ENCODE results near the gene RPRD1B. TPM values are rescaled to one million over a fixed set of nuclear protein-coding genes. Genes with fewer than 3 reads are reported as not detected.
"Not testable (repeated sequence)": the region's sequence is repeated elsewhere in the genome, so short reads cannot be mapped to it uniquely, and the experiment has no call there.

The RPRD1B gene
- total and polyA plus RNA-seq, 2 of the 8 experiments (the other 6 are each of a cell fraction or from before 2014, with no cell fraction given), result 10.3 to 20.9 TPM

DNA sequence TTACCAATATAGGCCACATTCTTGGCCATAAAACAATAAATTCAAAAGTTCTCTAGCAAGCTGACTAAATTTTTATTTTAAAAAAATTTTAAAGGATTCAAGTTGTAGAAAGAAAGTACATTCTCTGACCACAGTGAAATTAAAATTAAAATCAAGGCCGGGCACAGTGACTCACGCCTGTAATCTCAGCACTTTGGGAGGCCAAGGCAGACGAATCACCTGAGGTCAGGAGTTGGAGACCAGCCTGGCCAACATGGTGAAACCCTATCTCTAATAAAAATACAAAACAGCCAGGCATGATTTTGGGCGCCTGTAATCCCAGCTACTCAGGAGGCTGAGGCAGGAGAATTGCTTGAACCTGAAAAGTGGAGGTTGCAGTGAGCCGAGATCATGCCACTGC is 68.7 kb downstream of the RPRD1B start:
- H3K4ac ChIP-seq (replicated peaks; ENCODE audit: insufficient read length, low read depth, low read length); H3K56ac ChIP-seq (replicated peaks; ENCODE audit: insufficient read length, low read depth, low read length); H2AFZ ChIP-seq (ENCODE audit: low read length); H3K4me3 ChIP-seq (ENCODE audit: extremely low read depth in 1 of 4, insufficient read depth in 2 of 4, low read depth in 3 of 4, low read length in 4 of 4); H3K79me2 ChIP-seq (ENCODE audit: control insufficient read depth in 1 of 2, insufficient read depth in 2 of 2, low read length in 2 of 2); H3K79me1 ChIP-seq (ENCODE audit: low read depth, low read length); H4K8ac ChIP-seq (ENCODE audit: extremely low read depth, insufficient read depth, low read length); DNase-seq (ENCODE audit: low read depth in 1 of 2, low spot score in 2 of 2); H2BK15ac ChIP-seq (ENCODE audit: low read length); H3K23me2 ChIP-seq (ENCODE audit: low read depth, low read length); H3K18ac ChIP-seq (ENCODE audit: extremely low read depth, low read length); H2AK5ac ChIP-seq (ENCODE audit: low read depth, low read length); H2BK20ac ChIP-seq (ENCODE audit: low read length); H3K4me2 ChIP-seq (ENCODE audit: insufficient read depth in 1 of 2, low read depth in 2 of 2, low read length in 2 of 2); H3K14ac ChIP-seq (ENCODE audit: insufficient read length); H3K27ac ChIP-seq (ENCODE audit: low read depth, low read length); H3K23ac ChIP-seq (ENCODE audit: insufficient read length); FAIRE-seq; CTCF ChIA-PET (ENCODE audit: partially characterized antibody); H3K4me1 ChIP-seq (replicated peaks in 1 of 4; ENCODE audit: control insufficient read depth in 3 of 4, insufficient read depth in 4 of 4, low read length in 3 of 4); H3K36me3 ChIP-seq (ENCODE audit: control insufficient read depth in 2 of 4, insufficient read depth in 4 of 4, low read length in 3 of 4); H3K9me3 ChIP-seq (ENCODE audit: insufficient read depth in 2 of 2, low read depth in 1 of 2, low read length in 1 of 2); H2BK120ac ChIP-seq (replicated peaks; ENCODE audit: low read depth, low read length); H2BK5ac ChIP-seq (ENCODE audit: low read depth, low read length); POLR2A ChIA-PET (ENCODE audit: partially characterized antibody); H3K9ac ChIP-seq (replicated peaks in 1 of 4; ENCODE audit: extremely low read depth in 1 of 4, low read depth in 3 of 4, low read length in 3 of 4); H3K27me3 ChIP-seq (replicated peaks in 1 of 4; ENCODE audit: control insufficient read depth in 3 of 4, extremely low read depth in 1 of 4, insufficient read depth in 3 of 4, low read length in 3 of 4); H4K20me1 ChIP-seq (replicated peaks in 1 of 2; ENCODE audit: control insufficient read depth in 1 of 2, insufficient read depth in 2 of 2, low read length in 2 of 2); H2BK12ac ChIP-seq (ENCODE audit: low read depth, low read length); H4K91ac ChIP-seq (replicated peaks; ENCODE audit: insufficient read length, low read length); H4K5ac ChIP-seq (ENCODE audit: insufficient read length, low read depth, low read length): not testable (repeated sequence)
- WGBS, 2 experiments (ENCODE audit: extremely low coverage in 1 of 2, insufficient coverage in 1 of 2, insufficient read length in 1 of 2, insufficient replicate concordance in 2 of 2, low coverage in 1 of 2, low lambda C conversion rate in 2 of 2, missing lambda C conversion rate in 1 of 2), result 93% methylated on average over 5 of the region's 5 CpGs; no CpG with 5 or more reads in 1 of the 2 experiments
